ENCODE results near the gene IPPK.

Gene IPPK

GRCh38 chr9:92686954-92687353, 17.0 kb upstream of the IPPK start:
- DNase-seq = no peak

DNA sequence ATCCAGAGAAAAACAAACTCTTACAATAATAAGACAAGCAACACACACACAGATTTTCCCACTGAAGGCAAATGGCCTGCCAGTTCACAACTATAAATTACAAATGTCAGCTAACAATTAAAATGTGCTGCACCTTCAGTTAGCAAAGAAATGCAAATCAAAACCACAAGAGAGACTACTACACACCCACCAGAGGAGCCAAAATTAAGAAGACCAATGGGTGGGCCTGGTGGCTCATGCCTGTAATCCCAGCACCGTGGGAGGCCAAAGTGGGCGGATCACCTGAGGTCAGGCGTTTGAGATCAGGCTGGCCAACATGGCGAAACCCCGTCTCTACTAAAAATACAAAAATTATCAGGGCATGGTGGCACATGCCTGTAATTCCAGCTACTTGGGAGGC, 15.1 kb upstream of the IPPK start:
- DNase-seq = no peak

- no peak for DNase-seq
Observed at GRCh38 chr9:92682269-92682668, 12.3 kb upstream of the IPPK start.

GRCh38 chr9:92680166-92681119, 10.5 kb upstream of the IPPK start:
- DNase-seq = no peak

DNA sequence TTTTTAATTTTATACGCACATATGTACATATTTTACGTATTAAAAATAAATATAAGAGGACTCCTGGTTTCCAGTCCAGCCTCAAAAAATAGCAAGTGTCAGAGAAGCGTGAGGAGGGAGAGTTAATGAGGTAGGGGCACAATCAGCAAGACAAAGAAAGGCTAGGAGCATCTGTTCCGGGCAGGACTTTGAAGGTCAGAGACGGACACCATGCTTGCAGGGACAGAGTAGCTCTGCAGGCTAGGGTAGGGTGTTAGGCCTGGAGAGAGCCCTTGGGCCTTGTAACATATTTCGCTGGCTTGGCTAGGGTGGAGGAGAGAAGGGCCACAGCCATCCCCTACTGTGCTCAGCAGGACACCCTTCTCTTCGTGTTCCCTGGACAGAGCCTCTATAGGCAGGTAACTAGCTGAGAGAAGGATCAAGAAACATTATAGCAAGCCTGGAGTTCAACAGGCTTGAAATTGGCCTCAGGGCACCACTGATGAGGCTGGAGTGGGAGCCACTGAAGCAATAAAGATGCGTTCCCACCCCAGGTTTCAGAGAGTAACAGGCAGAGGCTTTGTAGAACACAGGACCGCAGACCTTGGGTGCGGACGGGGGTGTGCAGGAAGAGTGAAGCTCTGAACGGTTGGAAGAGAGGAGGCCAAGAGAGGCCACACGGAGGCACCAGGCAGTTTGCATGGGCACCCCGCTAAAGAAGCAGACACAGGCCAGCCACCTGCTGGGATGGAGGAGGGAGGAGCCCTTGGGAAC, 9.7 kb upstream of the IPPK start:
- no peak for DNase-seq

GRCh38 chr9:92671323-92671722, 1.4 kb upstream of the IPPK start:
- peak; percentile 25 to 26 for DNase-seq

DNA sequence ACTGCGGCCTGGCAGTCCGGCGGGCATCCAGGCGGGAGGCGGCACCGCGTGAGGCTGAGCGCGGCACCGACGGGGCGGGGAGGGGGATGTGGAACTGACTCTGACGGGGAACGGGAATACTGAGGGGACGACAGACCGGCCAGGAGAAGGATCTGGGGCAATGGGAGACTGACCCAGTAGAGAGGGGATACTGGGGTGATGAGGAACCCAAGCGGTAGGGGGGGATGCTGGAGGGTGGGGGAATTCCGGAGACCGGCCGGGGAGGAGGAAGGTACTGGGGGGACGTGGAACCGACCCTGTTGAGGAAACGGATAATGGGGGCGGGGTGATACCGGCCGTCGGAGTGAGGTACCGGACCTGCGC, 423 bp downstream of the IPPK start:
- DNase-seq = peak; percentile 55 to 60

- peak; percentile 62 to 67 for DNase-seq
Observed at GRCh38 chr9:92668746-92669526, 995 bp downstream of the IPPK start.

DNA sequence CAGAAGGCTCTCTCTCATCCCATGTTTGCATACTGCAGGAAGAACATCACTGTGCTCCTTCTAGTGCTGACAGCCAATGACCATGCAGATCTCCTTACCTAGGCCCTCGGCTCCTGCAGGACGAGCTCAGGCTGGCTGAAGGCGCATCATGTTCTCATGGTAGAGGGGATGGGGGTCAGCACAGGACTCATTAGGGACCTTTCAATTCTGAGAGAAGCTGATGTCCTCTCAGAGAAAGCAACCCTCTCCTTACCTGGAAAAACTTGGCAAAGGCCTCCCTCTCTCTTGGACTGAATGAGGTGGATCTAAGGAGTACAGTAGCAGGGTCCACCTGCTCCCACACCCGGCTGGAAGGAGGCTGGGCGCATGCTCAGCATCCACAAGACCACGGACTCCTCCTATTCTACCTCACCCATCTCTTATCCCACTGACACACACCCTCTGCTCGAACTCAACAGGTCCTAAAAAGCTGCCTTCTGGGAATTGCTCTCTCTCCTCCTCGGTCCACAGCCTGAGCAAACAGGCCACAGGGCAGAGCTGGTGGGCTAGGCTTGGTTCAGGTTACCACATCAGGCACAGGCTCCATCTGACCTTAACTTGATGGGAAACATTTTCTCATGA, 2.9 kb downstream of the IPPK start:
- no peak for DNase-seq

DNA sequence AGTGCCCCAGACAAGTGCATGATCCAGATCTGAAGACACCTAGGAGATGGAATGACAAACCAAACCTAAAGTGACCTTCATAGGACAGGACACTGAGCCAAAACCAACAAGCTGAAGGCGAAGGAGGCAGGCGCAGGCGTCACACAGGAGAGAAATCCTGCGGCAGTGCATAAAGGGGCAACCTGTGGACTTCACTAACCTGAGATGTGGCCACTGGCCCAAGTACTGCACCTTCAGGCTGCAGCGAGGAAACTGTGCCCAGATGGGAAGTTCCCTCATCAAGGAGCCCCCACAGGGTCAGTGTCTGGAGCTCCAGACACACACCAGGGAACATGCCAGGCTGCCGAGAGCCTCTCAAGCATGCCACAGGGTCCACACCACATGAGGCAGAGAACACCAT, 3.7 kb downstream of the IPPK start:
- no peak for DNase-seq

DNA sequence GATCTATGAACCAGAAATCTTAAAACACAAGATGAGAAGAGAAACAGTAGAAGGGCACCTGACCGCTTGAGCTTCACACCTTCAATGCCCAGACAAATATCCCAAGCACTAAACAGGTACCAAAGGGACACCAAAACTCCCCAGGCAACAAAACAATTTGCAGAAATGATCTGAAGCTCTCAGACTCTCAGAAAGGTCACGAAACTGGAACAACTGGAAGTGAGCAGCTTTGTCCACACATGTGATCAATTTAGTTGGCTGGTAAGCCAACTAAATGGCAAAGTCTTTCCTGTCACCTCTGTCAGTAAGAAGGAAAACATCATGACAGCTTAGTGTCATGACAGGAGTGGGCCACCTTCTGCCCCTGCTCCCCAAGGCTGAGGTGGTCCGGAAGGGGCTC, 4.1 kb downstream of the IPPK start:
- DNase-seq = no peak

DNA sequence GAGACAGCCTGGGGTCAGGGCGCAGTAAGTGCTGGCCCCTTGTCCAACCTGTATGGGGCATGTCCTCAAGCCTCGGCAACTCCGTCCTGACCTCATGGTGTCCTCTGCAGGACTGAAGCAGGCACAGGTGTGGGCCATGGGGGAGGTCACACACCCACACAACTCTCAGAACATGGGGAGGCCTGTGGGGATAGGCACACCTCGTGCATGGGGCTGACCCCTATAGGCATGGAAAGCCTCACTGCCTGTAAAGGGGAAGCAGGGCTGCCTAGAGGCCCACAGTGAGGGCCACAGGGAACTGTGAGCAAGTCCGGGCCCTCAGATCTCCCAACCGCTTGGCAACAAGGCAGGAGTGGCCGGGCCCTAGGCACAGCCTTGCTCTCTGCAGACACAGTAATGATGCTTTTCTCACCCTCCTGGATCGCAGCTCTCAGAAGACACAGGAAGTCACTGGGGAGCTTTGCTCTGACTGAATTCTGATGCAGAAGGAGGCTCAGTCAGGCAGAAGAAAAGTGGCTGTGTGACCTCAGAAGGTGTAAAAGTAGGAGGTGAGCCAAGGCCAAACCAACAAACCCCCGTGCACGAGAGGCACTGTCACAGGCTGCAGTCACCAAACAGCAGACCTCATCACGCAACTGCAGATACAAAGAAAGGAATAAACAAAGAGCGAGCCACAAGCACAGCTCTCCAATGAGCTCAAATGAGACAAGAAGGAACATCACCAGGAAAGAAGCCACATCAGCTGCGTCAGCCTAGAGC, 5.4 kb downstream of the IPPK start:
- DNase-seq = peak; percentile 33 to 47

DNA sequence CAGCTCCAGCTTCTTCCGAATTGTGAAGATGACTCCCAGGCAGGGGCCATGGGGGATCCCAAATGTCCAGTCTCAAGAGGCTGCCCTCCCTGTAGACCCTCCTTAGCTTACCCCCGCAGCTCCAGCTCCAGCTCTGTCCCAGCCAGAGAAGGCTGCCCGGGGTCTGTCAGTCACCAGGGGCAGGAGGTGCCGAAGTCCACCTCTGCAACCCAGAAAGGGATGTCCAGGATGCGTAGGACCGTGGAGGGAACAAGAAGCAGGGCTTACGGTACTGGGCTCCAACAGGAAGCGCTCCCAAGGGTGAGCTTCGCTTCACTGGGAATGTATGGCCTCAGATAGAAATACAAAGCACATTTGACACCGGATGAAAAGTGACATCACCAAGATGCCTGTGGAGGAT, 6.0 kb downstream of the IPPK start:
- no peak for DNase-seq

- no peak for DNase-seq
Observed at GRCh38 chr9:92663126-92663525, 6.8 kb downstream of the IPPK start.

DNA sequence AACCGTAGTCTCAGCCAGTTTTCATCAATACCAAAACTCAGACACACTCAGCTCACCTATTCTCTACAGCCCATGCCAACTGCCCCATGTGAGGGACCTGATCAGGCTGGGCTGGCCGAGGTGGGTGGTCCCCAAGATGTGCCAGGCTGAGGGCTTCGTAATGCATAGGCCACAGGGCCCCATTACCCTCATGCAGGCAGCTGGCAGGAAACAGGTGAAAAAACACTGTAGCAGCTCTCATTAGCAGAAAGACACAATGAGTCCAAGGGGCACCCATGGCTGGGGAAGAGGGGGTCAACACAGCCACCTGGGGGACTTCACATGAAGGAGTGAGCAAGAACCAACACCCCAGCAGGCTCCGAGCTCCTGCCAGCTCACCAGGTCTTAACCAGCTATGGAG, 8.2 kb downstream of the IPPK start:
- DNase-seq = no peak

DNA sequence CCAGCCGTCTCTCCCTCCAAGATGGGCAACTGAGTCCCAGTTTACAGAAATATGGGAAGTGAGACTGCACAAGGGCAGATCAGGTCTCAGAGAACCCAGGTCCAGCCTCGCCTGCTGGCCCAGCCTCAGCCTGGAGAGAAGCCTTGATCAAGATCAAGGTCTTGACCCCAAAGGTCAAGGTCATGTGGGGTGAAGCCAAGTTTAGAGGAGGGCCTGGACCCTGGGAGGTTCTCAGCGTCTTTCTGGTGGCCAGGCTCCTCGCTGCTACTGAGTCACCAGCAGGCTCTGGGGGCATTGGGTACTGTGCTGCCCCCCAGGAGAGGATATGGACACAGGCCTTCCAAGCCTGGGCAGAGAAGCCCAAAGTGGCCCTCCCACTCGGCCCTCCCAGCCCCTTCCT, 8.8 kb downstream of the IPPK start:
- DNase-seq = no peak

DNA sequence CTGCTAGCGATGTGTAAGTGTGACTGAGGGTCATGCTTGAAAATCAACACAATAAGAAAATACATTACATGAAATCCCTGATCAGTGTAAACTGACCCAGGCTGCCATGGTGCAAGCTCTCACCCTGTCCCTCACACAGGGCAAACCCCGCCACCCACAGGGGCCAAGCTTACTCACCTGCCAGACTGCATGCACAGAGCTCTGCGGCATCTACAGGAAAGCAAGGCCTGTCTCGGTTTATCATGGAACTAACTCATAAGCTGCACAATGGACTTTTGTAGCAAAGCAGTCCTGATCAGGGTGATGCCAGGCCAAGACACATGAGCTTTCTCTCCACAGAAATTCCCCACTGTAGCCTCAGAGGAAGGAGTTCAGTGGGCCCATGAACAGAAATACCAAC, 9.7 kb downstream of the IPPK start:
- DNase-seq = no peak

- no peak for DNase-seq
Observed at GRCh38 chr9:92659601-92660000, 10.3 kb downstream of the IPPK start.

DNA sequence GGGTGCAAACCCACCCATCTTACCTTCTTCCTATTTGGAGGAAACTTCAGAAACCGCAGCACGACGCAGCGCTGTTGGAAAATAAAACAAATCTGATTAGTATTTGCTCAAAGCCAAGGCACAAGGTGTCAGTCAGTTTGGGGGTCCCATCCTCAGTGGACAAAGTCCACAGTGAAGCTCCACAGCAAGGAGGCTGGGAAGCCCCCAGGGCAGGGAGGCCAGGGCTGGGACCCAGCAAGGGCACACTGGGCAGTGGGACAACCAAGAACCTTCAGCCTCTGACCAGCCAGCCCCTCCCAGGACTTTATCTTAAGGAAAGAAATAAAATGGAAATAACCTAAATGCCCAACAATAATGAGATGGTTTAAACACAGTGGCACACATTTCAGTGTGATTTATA, 11.3 kb downstream of the IPPK start:
- no peak for DNase-seq

GRCh38 chr9:92658176-92658575, 11.8 kb downstream of the IPPK start:
- DNase-seq = no peak

DNA sequence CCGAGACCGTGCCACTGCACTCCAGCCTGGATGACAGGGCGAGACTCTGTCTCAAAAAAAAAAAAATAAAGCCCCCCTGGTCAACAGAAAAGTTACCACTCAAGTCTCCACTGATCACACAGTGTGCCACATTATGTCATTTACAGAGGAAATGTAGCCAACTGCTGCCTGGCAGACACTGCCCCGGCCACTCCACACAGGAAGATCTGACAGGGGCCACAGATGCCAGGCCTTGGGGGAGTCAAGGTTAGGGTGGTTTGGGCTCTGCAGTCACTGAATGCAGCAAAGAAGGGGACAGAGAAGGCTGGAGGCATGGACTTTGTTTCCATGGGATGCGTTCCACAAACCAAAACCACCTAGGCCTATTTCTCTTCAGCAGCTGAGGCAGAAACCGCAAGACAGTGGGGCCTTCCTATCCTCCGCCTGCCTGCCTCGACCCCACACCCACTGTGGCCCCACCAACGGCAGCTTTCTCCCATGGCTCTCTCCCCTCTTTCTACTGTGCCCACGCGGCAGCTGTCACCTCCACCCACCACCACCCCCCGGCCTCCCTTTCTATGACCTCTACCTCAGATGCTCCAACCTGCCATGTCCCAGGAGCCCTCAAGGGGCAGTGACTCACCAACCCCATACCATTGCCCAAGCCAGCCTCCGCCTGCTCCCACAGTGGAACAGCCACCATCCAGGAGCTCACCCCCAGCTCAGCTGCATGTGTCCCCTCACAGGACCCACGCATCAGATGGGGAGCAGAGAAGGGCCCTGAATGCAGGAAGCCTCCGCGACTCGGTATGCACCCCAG, 12.4 kb downstream of the IPPK start:
- no peak for DNase-seq
